ENCODE measurements around the gene OR2G3.

OR2G3 gene

DNA sequence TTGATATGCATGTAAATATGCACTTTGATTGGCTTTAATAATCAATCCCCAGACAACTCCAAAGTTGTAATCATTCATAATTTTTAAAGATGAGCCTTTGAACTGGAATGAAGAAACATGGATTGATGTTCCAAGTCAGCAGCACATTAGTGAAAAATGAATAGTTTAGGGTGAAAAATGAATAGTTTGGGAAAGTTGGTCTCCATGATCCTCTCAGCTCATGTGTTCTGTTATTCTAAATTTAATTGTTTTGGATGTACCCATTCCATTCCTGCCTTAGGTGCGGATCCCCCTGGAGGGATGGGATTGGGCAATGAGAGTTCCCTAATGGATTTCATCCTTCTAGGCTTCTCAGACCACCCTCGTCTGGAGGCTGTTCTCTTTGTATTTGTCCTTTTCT lies at the start of gene OR2G3:
Gene OR2G3 (plus strand): TSS at position 301 of the 400 bp plus-strand sequence. CDS start 0 bp downstream, at position 301.
- no peak for DNase-seq

DNA sequence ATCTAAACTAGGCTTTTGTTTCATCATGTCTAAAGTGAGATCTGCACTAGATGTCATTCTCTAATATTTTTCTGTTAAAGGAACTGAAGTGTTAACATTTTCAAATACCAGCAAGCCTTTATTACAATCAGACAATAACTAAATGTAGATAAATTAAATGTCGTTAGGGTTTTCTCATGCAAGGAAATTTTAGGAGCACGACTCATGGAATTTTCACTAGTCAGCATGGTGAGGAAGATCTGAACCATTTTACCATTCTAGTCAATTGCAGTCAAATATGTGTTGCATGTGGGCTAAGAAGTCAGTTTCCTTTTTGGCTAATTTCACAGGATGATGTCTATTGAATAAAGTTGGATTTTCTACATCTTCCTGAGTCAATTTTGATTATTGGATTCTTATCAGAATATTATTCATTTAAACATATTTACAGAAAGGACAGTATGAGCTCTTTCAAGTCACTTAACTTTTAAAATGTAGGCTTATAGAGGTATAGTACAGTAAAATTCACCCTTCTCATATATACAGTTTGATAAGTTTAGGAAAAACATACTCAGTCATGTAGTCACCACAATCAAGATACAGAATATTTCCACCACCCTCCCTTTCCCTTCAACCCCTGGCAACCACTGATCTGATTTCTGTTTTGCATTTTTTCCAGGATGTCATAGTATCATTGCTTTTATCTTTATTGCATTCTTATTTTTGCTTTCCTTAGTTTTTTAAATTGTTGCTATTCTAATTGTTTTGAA lies 47.3 kb upstream of the OR2G3 start:
- DNase-seq, result no peak

DNA sequence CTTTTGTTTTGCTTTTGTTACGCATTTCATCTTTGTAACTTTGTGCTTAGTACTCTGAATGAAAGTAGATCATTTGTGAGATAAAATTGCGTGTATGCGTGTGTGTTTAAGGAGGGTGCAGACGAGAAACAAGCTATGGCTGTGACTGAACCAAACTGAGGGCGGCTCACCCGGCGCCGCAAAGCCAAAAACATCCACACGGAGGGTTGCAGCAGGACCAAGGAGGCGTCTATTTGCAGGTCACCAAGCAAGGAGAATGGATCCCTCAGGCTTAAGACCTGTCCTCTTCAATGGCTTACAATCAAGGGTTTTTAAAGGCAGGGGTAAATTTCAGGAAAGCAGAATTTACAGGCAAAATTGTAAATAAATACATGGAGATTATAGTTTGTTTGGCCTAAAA lies 43.7 kb upstream of the OR2G3 start:
- no peak for DNase-seq

DNA sequence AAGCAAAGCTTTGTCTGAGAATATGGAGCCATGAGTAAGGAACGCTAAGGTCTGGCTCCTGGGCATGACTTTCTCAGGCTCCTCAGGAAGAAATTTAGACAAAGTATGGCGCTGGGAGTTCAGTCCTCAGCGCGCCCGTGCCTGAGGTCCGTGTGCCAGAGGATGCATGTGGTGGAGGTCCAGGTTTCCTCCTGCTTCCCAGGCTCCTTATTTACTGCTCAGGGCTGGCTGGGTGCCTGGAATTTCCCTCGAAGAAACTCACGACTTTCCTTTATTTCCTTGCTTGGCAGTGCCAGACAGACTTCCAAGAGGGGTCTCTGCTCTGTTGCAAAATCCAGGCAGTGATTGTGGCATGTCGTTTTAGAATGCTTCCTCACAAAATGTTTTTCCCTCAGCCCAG lies 43.2 kb upstream of the OR2G3 start:
- DNase-seq, result no peak

DNA sequence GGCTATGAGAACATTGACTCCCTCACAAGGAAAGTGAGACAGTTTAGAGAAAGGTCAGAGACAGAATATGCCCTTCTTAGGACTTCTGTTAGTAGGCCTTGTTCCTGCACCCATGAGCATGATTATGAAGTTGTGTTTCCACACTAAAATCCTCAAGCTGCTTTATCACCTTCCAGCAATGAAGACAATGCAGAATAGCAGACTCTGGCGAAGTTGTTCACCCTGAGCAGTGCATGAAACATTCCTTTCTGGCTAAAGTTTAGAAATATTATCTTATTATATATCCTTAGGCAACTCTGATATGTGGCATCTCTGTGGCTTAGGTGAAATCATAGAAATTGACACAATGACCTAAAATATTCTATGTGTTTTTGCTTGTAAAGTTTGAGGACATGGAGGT lies 31.1 kb upstream of the OR2G3 start:
- no peak for DNase-seq

DNA sequence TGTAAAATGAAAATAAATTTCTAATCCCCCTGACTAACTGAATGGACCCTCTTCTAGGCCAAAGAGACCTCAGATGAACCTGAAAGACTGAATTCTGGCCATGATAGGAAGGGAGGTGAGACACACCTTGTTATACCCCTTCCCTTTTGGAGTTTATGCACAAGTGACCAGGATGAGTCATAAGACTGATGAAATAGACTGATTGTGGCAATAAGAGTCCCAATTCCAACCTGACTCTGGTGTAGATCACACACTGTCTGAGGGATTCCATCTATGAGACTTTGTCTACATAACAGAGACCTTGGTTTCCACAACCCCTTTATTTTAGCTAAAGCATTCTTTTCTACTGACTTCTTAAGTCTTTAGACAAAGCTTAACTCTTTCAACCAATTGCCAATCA lies 30.7 kb upstream of the OR2G3 start:
- no peak for DNase-seq

DNA sequence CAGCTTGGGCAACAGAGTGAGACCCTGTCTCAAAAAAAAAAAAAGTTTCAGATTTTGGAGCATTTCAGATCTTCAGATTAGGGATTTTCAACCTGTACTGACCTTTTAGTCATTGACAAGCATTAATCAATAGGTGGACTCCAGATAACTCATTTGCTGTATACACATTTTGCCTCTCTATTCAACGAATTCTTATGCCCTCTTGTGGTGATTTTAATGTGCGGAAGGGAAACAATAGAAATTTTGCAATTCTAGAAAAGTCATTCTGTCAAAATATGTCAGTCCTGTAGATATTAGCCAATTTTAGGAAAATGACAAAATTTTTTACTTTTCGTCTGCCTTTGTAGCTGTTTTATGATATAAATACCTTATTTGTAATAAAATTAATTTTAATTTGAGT lies 28.9 kb upstream of the OR2G3 start:
- no peak for DNase-seq

DNA sequence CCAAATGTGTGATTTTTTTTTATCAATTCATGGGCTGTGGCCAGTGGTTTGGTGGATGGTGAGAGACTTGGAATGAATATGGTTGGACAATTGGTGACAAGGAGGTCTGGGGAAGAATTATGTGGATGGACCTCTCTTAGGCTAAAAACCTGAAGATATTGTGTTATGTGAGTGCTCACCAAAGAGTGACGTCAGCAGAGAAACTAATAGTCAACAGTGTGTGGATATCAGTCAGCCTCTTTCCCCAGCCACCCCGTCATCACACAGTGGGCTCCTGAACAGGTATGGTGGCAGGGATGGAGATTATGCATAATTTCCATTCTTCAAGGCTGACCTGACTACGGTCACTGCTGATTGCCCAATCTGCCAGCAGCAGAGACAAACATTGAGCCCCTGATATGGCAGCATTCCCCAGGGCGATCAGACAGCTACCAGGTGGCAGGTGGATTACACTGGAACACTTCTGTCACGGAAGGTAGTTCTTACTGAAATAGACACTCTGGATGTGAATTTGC lies 26.4 kb upstream of the OR2G3 start:
- no peak for DNase-seq

DNA sequence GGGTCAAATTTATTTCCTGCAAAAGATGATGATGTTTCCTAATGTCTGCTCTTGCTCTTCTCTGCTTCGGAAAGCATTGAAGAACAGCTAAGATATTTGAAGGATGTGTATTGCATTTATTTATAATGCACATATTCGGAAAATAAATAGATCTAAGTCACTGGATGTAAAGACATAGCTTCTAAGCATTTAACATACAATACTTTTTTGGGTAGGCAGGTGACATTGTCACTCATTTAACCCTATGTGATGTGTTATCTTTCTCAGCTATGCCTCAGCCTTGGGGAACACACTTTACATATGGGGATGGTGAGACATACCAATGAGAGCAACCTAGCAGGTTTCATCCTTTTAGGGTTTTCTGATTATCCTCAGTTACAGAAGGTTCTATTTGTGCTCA lies 17.3 kb upstream of the OR2G3 start, which contains the start of gene OR2G2:
Gene OR2G2 (plus strand): TSS at position 301 of the 400 bp plus-strand sequence. CDS start 0 bp downstream, at position 301.
- DNase-seq, result no peak

DNA sequence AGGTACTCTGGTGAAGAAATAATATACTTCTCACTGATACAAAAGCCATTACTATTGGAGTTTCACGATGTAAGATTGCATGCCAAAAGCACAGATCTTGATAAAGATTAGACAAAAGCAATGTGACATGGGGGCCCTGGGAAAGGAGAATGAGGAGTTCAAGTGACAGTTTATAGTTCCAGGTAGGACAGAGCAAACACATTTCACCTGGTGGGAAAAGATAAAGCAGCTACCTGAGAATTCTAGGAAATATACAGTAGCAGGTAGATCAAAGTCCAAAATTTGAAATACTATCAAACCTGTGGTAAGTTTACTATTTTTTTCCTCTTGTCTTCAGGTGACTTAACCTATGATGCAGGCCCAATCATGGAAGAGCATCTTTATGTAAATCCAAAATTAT lies 8.0 kb downstream of the OR2G3 start:
- DNase-seq, result no peak

DNA sequence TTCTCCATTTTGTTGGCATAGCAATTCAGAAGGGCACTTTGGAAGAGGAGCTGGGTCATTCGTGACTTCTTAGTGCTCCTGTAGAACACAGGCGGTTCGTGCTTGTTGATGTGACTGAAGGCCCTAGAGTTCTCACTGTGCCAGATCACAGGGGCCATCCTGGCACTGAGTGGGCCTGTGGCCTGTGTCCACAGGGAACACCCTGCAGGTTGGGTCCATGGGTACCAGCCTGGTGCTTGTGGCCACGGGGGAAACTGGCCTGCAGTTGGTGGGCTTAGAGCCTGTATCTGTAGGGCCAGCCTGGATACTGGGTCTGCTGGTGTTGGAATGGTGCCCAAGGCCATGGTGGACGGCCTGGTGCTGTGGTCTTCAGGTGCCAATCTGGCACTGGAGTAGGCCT lies 9.2 kb downstream of the OR2G3 start:
- no peak for DNase-seq

DNA sequence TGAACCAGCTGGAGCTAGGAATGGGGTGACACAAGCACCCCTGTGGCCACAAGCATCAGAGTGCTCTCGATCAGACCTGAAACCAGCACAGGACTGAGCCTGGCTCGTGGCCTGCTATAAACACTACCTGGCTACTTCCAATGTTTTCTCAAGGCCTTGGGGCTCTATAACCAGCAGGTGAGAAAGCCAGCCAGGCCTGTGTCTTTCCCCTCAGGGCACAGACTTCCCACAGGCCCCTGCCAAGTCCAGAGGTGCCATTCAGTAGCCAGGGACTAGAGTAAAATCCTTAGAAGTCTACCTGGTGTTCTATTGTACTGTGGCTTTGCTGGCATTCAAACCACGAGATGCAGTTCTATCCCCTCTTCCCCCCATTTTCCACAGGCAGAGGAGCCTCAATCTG lies 22.6 kb downstream of the OR2G3 start:
- DNase-seq, result no peak

DNA sequence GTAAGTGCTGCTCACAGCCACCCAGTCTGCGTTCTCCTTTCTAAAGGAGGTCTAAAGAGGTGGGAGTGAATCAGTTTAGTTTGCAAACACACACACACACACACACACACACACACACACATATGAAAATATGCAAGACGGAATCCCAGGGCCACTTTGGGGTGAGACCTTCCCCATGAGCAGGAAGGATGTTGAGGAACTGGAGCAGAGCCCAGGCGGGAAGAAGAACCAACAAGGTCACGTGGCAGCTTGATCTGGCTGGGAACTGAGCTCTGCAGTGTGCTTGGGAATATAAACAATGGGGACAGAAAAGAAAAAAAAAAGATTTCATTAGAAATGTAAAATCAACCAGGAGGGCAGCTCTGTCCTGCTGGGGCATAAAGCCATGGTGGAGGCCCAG lies 32.6 kb downstream of the OR2G3 start:
- no peak for DNase-seq

DNA sequence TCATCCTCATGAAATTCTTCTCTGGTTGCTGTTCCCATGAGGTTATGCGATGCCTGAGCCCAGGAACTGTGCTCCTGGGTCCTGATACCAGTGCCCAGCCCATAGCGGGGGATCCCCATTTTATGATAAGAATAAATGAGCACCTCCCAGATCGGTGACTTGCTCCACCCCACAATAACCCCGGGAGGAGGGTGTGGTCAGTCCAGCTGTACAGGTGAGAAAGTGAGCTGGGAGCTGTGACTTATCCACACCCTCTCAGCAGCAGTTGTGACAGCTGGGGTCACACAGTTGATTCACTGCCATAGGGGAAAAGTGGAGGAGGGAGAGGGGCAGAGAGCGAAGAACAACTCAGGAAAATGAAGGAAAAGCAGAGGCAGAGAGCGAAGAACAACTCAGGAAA lies 33.4 kb downstream of the OR2G3 start:
- DNase-seq, result no peak

DNA sequence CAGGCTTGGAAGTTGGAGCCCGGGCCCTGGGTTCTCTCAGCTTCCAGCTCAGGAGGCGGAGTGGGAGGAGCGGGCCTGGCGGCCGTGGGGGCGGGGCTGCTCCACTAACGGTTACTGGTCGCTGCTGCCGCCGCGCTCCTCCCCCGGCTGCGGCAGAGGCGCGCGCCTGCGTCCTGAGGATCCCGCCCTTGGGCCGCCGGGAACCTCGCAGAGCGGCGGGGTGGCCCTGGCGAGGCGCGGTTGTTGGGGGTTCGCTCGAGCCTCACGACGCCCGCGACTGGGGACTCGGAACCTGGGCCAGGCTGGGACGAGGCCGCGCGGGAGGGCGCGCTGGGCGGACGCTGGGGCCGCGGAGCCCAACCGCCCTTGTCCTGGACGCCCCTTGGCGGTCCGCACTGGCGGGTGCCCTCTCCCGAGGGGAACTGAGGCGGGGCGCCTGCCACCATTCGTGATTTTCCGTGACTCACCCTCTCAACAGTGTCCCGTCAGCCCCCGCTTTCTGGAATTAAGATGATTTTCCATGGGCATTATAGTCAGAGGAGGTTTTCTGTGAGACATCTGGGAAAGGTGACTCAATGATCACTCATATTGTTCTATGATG lies 34.1 kb downstream of the OR2G3 start:
- peak in 30 of 51 donors; percentile 1 to 71 (median 19) for DNase-seq

DNA sequence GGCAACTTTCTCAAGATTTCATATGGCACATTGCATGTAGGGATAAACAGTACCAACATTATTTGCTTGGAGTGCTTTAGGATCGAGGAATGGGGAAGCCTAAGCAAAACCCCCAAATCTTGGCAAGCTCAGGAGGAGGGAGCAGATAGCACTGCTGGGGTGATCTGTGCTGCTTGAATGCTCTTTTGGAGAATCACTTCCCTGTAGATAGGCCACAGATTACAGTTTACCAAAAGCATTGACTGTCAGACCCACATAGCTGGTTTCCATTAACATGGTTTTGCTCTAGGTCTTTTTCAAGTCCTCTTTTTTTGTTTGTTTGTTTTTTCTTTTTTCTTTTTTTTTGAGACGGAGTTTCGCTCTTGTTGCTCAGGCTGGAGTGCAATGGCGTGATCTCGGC lies 37.4 kb downstream of the OR2G3 start:
- DNase-seq, result no peak

DNA sequence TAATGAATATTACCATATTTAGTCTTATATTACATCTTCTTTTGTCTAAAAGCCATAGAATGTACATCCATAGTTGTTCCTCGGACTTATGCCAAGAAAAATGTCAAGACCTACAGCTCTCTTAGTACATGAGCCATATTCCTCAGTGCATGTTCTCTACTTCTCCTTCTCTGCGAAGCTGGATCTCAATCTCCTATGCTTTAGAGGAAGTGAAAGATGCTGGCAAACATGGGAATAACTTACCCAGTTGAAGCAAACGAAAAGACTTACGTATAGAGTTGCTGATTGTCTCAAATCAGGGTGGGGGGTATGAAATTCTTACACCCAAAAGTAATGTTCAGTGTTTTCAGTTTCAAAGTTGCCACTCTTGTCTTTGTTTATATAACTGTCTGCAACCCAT lies 41.5 kb downstream of the OR2G3 start:
- no peak for DNase-seq

DNA sequence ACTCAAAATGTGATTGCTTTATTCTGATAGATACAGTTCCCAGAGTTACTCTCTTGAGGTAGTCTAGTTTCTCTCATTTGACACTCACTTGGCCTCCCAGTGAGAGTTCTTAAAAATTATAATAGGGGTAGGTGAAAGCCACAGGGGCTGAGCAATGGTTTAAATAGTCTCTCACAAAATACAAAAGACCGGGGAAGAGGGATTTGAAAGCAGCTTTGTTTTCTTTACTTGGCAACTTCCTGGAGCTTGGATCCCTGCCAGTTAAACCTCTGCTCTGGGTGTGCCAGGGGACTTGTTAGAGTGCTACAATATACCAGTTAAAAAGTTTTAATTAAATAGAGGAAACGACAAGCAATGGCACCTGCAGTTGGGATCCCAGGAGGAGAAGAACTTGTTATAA lies 42.5 kb downstream of the OR2G3 start:
- DNase-seq, result peak in 12 of 51 donors; percentile 1 to 17 (median 6)

DNA sequence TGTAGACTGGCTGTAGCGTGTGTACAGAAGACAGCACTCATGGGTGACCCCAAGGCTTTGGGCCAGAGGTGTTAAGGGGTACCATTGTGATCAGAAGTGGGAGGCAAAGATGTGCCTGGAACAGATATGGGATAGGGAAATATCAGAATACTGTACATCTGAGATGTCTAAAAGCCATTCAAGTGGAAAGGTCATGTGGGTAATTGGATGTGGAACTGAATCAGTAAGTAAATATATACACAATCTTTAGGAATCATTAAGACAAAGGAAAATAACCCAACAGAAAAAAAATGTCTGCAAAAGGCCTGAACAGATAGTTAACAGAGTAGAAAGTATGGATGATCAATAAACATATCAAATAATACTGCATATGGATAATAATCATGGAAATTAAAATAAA lies 47.7 kb downstream of the OR2G3 start:
- no peak for DNase-seq

All from hypothalamus (tissue), 51 donors.